Measurements from ENCODE around the gene DDB1. TPM values are rescaled to one million over a fixed set of nuclear protein-coding genes. Genes with fewer than 3 reads are reported as not detected.

The DDB1 gene
- total and polyA plus RNA-seq, 9 of the 15 experiments (the other 6 are each of a cell fraction or from before 2014, with no cell fraction given) = 172 to 361 (median 266) TPM

- DNase-seq (ENCODE audit: extremely low read depth in 1 of 4, low spot score in 3 of 4) (peak in 1 of 4 experiments; percentile 81), ATAC-seq (0 out of 3 replicates have a peak, but pooled peaks have one; percentile 3), FAIRE-seq (peak; percentile 42)
- no peaks in the 10 kb centered on the region for H3K9me1 ChIP-seq (ENCODE audit: control insufficient read depth, insufficient read depth, low read length)
- H3K27ac ChIP-seq (ENCODE audit: extremely low read depth, low read depth, low read length) = peak overlapping the region; percentile 13; the same call in 1 of the 3 replicates
- in situ Hi-C loops (cut with MboI) = no loop called here
- ChIA-PET POLR2A (no interaction called here), CTCF (ENCODE audit: low intra/inter-chr PET ratio) (no interaction called here)
- 63% methylated on average over 25 of the region's 29 CpGs for WGBS (ENCODE audit: insufficient coverage, low coverage, missing lambda C conversion rate)
- no peaks in the 10 kb centered on the region for H3K27me3 ChIP-seq (ENCODE audit: control insufficient read depth in 2 of 2, insufficient read depth in 2 of 2, low read length in 2 of 2)
- intact Hi-C loops (cut with micrococcal nuclease) = no loop called here
- H3K79me2 ChIP-seq (ENCODE audit: control insufficient read depth, insufficient read depth, low read length) = no peaks in the 10 kb centered on the region
- no TSS peak for BruUV-seq (replicated peaks)
- no peak overlapping the region for H2AFZ ChIP-seq (ENCODE audit: low read depth, low read length)
- H3K9ac ChIP-seq (ENCODE audit: insufficient read depth in 1 of 2, low read depth in 2 of 2, low read length in 2 of 2) = peak overlapping the region in 1 of 2 experiments; percentile 18; a peak in 1 of 4 replicates
- no peak overlapping the region; the same call in 1 of the 2 replicates for H3K4me2 ChIP-seq (ENCODE audit: insufficient read depth, low read length)
- H3K4me3 ChIP-seq = no peak overlapping the region
- H3K9me3 ChIP-seq (replicated peaks; ENCODE audit: control insufficient read depth, insufficient read depth, low read depth, low read length) = no peaks in the 10 kb centered on the region
- peaks cover 49% of the 10 kb centered on the region; the same call in 2 of the 3 replicates for H3K36me3 ChIP-seq (ENCODE audit: control insufficient read depth, insufficient read depth, low read length)
- peaks cover 49 to 65% of the 10 kb centered on the region in 2 experiments; a peak in 4 of 5 replicates for H3K4me1 ChIP-seq (replicated peaks in 1 of 2; ENCODE audit: control insufficient read depth in 2 of 2, insufficient read depth in 2 of 2, low read length in 2 of 2)
- no peaks in the 10 kb centered on the region for H4K20me1 ChIP-seq (replicated peaks; ENCODE audit: control insufficient read depth, insufficient read depth, low read length)
- no peak for TF ChIP-seq VEZF1 (CRISPR knock-in tag; IDR thresholded peaks at IDR 0.05)
- TF ChIP-seq CBFA2T3 (IDR thresholded peaks at IDR 0.05) = peak; percentile 79
- TF ChIP-seq THAP12 (CRISPR knock-in tag; IDR thresholded peaks at IDR 0.05) = no peak
- TF ChIP-seq NCOR1 (IDR thresholded peaks at IDR 0.05) = peak; percentile 34; the same call in 1 of the 2 replicates
- 0 out of 2 replicates have a peak, but pooled peaks have one; percentile 8 for TF ChIP-seq ZBTB33 (CRISPR knock-in tag; IDR thresholded peaks at IDR 0.05)
- no peak for TF ChIP-seq ZBTB8A (IDR thresholded peaks at IDR 0.05; ENCODE audit: partially characterized antibody)
- TF ChIP-seq HDAC1 (IDR thresholded peaks at IDR 0.05) = peak in 1 of 2 experiments; percentile 33; a peak in 1 of 4 replicates
- no peak for TF ChIP-seq POLR3A (IDR thresholded peaks at IDR 0.05; ENCODE audit: borderline replicate concordance, extremely low read depth, insufficient read depth, insufficient read length)
- TF ChIP-seq TCF3 (CRISPR knock-in tag; IDR thresholded peaks at IDR 0.05) = peak; percentile 65
- peak; percentile 76 for TF ChIP-seq BCOR (IDR thresholded peaks at IDR 0.05)
- TF ChIP-seq MAFG (tag; conservative IDR thresholded peaks at IDR 0.05) = no peak
- TF ChIP-seq U2AF2 (optimal IDR thresholded peaks at IDR 0.05; ENCODE audit: low read depth, low read length) = no peak
- TF ChIP-seq NFIC (IDR thresholded peaks at IDR 0.05) = no peak
- no peak for TF ChIP-seq ZNF212 (CRISPR knock-in tag; IDR thresholded peaks at IDR 0.05)
- no peak for TF ChIP-seq PYGO2 (tag; IDR thresholded peaks at IDR 0.05)
- TF ChIP-seq NRF1 (conservative IDR thresholded peaks at IDR 0.05 in 1 of 2, IDR thresholded peaks at IDR 0.05 in 1 of 2) = peak in 1 of 2 experiments; percentile 35; a peak in 1 of 4 replicates
These were observed 11.2 kb upstream of the DDB1 start for GRCh38 chr11:61343792-61344745.
